NCI-H460 (cell line): ENCODE data around the gene ZWILCH. TPM values are rescaled to one million over a fixed set of nuclear protein-coding genes. Genes with fewer than 3 reads are reported as not detected.
A peak's percentile ranks its signal among the peaks of the same experiment; 100 is the strongest.
"Not testable (repeated sequence)": the region's sequence is repeated elsewhere in the genome, so short reads cannot be mapped to it uniquely, and the experiment has no call there.

Experiments used
- DNase-seq: peaks from one replicate; pipeline ENCODE4 v3.0.0-alpha.2; 2016; ENCODE audit warnings: low read depth; ENCODE audit errors: extremely low read depth
- total RNA-seq: library from RNA; depleted of rRNA; stranded (reverse); fragments of >200 nt; shearing (Covaris generic); gene quantifications from 2 replicates; pipeline ENCODE4 v1.2.3, GENCODE V29; 2014

The ZWILCH gene
- total RNA-seq, 1 experiment from 2014 or later, result 23.3 TPM

DNA sequence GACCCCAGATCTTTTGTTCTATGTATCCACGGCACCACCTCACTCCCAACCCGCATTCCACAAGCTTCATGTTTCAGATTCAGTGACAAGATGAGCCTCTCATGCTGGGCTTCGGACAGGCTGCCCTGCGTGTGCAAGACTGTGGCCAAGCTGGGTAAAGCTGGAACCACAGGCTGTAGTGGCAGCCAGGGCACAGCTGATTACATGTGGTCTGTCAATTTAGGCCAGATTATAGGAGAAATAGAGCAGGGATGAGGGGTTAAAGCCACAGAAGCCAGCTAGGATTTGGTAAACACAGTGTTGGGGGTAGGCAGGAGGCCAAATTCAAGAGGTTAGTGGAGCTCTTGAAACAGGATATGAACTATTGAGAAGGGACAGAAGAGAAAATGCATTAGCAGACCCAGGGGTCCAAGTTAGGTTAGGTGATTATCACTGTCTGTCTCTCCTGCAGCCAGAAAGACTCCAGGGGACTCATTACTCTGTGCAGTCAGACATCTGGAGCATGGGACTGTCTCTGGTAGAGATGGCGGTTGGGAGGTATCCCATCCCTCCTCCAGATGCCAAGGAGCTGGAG lies 20.5 kb upstream of the ZWILCH start:
- DNase-seq, result no peak

DNA sequence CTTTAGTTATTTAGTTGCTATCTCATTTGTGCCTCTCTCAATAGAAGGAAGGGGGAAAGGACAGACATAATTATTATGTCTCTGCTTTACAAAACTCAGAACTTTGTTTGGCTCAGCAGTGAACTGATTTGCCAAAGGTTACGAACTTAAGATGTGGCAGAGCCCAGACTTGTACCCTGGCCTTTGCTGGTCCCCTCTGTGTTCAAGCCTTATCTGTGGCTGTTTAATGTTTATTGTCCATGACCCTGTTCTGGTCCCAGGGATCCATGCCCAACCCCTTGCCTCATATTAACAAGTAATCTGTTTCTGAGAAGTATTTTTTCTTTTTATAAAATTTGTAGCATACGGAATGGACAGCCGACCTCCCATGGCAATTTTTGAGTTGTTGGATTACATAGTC lies 18.2 kb upstream of the ZWILCH start:
- DNase-seq, result no peak

DNA sequence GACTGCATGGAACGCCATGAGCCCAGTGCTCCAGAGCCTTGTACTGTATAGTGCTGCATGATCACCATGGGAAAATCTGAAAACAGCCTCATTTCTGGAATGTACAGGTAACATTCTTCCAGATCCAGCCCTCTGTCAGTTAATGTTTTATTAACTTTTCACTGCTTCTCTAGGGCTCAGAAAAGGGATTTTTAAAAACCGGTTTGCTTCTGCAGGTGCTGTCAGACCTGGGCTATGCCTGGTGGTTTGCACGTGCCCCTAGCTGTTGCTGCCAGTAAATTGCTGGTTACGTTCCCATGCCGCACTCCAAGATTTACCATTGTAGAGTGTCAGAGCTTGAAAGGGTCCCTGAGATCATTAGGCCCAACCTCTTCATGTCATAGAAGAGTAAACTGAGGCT lies 16.6 kb upstream of the ZWILCH start:
- DNase-seq, result no peak

DNA sequence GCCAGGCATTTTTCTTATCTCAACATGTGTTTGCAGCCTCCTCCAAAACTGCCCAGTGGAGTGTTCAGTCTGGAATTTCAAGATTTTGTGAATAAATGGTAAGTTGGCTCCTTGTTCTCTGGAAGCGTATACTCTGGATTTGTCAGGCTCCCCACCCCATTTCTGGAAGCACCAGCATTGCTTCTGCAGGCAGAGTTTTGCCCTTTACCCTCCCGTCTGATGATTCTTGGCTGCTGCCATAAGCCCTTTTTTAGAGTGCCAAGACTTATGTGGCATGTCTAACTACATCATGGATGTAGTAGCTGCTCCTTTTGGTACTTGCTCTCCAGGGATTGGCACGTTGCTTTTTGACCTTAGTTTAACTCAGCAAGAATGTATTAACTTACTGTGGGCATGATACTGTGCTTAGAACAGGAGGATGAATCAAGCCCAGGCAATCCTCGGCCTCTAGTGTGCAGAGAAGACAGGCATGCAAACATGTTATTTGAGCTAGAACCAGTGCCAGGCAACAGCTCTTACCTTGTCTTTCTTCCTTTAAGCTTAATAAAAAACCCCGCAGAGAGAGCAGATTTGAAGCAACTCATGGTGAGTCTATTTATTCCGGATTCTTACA lies 15.8 kb upstream of the ZWILCH start:
- no peak for DNase-seq

- no peak for DNase-seq
Measured at GRCh38 chr15:66491846-66492245, 13.3 kb upstream of the ZWILCH start.

- no peak for DNase-seq
Measured at GRCh38 chr15:66494262-66494661, 10.9 kb upstream of the ZWILCH start.

DNA sequence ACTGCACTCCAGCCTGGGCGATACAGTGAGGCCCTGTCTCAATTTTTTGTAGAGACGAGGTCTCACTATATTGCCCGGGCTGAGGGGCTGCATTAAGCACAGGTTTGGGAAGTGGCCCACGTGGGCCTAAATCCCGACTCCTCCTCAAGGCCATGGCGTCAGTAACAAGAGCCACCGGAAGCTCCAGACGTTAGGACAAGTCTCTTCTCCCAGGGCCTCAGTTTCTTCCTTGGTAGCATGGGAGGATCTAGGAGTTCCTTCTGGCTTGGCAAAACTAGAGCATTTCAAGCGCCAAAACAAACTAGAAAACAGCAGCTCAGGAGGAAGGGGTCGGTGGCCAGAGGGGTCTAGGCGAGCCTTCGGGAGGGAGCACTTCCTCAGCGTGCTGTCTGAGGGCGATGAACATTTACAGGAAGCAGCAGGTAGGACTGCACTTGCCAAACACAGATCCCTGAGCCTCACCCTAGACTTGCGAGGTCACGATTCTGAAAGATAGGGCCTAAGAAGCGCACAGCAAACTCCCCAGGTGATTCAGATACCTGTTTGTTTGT lies 8.1 kb upstream of the ZWILCH start:
- DNase-seq, result no peak

DNA sequence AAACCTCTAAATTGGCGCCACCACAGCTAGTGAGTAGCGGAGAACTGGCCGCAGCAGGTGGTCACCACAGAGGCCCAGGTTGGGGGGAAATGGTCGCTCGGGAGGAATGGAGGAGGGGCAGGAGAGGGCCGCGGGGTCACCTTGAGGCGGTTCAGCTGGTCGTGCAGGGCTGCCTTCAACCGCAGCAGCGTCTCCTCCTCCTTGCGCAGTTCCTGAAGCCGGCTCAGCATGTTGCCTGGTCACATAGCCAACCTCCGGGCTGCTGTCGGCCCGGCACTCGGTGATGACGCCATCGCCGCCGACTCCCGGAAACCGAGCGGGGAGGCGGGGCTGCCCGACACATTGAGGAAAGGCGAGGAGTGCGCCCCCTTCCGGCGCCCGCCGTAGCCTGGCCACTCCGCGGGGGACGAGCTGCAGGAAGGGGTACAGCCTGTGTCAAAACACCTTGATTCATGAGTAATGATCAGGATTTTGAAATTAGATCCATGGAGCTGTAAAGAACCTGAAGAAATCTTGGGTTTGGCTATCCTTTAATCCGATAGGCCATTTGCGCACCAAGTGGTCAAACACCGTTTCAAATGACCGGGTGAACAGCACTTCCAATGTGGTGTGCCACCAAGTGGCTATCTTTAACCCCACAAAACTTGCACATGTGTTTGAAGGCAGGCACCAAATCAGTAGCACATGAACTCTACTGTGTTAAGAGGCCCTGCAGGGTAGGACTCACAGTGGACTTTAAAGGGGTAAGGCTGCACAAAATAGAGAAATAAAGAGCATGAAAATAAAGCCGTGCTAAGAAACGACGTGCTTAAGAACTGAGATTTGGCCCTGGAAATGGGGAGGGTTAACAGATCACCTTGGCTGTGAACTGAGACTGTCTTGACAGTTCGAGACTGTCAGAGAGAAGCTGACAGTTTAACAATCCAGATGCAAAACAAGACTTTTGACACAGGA lies 7.3 kb upstream of the ZWILCH start, which contains the start of gene SNAPC5:
Gene SNAPC5, minus strand, starts transcription at position 261 of the 954 bp plus-strand sequence. Its CDS starts 31 bp downstream, at position 230.
- peak; percentile 92 for DNase-seq

GRCh38 chr15:66498501-66499386 lies 6.4 kb upstream of the ZWILCH start:
- DNase-seq, result no peak

GRCh38 chr15:66500346-66500745 lies 4.8 kb upstream of the ZWILCH start:
- DNase-seq, result not testable (repeated sequence)

GRCh38 chr15:66502491-66502890 lies 2.6 kb upstream of the ZWILCH start:
- no peak for DNase-seq

DNA sequence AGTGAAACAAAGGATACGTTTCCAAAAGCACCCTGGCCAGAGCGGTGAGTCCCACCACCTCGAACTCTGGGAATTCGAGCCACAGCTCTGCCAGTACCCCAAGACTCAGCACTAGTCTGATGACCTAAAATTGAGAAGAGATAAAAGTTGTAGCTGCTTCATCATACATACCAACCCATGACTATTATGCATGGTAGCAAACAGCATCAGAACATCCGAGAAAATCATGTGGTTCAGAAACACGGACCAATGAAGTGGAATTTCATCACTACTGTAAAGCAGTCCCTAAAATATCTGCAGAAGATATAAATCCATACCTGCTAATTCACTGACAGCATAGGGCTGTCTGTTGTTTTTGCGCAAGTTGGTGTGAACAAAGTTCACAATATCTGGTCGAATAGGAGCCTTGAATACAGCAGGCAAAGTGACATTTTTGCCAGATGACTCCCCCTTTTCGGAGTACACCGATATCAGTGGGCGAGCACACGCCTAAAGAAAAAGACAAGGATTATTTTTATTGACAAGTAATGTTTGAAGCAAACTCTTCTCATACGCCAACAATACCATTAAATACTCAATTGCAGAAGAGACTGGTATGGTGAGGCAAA lies 2.0 kb upstream of the ZWILCH start:
- not testable (repeated sequence) for DNase-seq

- no peak for DNase-seq
Measured at GRCh38 chr15:66503780-66504562, 1.2 kb upstream of the ZWILCH start.

DNA sequence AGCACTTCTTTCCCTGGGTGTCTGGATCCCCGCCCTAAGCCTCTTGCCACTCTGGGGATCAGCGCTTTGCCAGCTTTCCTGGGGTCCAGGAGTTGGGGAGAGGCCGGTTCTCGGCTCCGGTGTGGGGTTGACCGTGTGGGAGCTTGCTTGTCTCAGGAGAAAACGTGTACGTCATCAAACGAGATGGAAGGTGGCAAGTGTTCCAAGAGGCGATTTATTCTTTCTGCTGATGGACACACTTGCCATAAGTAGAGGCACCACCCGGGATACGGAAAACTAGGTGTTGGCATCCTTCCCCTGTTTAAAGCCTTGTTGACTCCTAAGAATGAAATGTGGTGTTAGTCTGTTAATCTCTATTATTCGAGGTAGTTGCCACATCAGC lies 295 bp downstream of the ZWILCH start:
- DNase-seq, result no peak

- DNase-seq, result no peak
Measured at GRCh38 chr15:66505818-66506217, 692 bp downstream of the ZWILCH start.

DNA sequence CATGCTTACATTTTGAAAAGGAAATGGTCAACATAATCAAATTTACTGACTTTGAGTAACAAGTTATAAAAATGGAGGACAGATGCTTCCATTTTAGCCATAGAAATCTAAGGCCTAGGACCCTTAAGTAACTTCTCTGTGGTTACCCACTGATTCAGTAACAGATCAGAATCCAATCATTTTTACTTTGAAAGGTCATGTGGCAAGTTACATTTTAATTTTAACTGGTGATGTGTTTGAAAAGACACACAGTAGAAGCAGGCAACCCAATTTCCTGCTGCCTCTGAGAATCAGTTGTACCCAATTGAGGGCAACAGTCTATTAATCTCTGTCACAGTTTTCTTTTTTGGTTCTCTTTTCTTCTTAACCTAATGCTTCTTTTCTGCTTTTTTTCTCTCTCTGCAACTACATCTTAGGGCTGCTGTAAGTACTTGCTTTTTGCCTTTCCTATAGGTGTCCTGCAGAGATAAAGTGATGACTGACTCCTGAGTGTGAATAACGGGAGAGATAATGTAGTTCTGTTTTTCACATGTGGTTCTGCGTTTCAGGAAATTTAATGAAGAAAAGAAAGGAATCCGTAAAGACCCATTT lies 3.3 kb downstream of the ZWILCH start:
- DNase-seq, result no peak

DNA sequence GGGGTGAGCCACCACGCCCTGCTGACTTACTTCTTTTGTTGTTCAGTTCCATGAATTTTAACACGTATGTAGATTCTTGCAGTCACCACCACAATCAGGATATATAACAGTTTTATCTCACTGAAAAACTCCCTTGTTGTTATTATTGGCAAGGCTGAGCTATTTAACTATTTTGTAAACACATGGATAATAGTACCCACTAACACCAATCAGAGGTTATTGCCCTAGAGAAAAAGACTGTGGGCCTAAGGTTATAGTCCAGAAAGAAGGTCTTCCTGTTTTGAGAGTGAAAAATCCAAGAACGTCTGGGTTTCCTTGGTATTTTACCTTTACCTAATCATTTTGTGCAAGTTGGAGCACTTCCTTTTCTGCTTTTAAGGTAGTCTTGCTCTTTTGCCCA lies 9.5 kb downstream of the ZWILCH start:
- no peak for DNase-seq

- DNase-seq, result no peak
Measured at GRCh38 chr15:66515901-66516322, 10.8 kb downstream of the ZWILCH start.

DNA sequence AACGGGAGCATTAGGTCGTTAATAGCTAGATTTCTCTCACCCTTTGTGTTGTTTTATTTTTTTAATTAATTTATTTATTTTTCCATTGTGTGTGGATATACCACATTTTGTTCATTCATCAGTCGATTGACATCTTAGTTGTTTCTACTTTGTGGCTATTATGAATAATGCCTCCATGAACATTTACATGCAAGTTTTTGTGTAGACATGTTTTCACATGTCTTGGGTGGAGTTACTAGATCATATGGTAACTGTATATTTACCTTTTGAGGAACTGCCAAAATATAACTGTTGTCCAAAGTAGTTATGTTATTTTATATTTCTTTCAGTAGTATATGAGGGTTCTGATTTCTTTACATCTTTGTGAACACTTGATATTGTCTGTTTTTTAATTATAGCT lies 18.8 kb downstream of the ZWILCH start:
- DNase-seq, result no peak
